ENCODE results near the gene FAM9C.
"Not testable (repeated sequence)": the region's sequence is repeated elsewhere in the genome, so short reads cannot be mapped to it uniquely, and the experiment has no call there.

DNA sequence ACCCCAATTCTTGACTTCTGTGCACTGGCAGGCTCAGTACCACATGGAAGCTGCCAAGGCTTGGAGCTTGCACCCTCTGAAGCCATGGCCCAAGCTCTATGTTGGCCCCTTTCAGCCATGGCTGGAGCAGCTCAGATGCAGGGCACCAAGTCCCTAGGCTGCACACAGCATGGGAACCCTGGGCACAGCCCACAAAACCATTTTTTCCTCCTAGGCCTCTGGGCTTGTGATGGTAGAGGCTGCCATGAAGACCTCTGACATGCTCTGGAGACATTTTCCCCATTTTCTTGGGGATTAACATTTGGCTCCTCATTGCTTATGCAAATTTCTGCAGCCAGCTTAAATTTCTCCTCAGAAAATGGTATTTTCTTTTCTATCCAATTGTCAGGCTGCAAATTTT is 17.9 kb upstream of the FAM9C start:
- not testable (repeated sequence) for TF ChIP-seq CTCF, POLR2A (IDR thresholded peaks at IDR 0.05)

All from Peyer's patch (tissue), 4 donors.